ENCODE data around the gene RANBP17. TPM values are rescaled to one million over a fixed set of nuclear protein-coding genes. Genes with fewer than 3 reads are reported as not detected.

Gene RANBP17
- total RNA-seq, 1 experiment from 2014 or later, result 6.0 TPM

- ATAC-seq, result no peak
- intact Hi-C loops (cut with micrococcal nuclease), result no loop called here
- ChIA-PET CTCF (no interaction called here), POLR2A (ENCODE audit: unreplicated experiment) (no interaction called here)
- no peaks in the 10 kb centered on the region for H3K4me1 ChIP-seq (ENCODE audit: insufficient read depth, low read length)
- no peak overlapping the region for H2AFZ ChIP-seq (ENCODE audit: low read length)
- no peaks in the 10 kb centered on the region for H3K9me3 ChIP-seq (ENCODE audit: low read length)
- no peak overlapping the region for H3K9ac ChIP-seq (ENCODE audit: low read length)
- H3K4me3 ChIP-seq (ENCODE audit: low read length), result no peak overlapping the region
- H3K27me3 ChIP-seq (ENCODE audit: low read length), result no peaks in the 10 kb centered on the region
- no peak overlapping the region for H3K4me2 ChIP-seq (ENCODE audit: low read length)
- no peaks in the 10 kb centered on the region for H3K9me2 ChIP-seq (replicated peaks; ENCODE audit: low read length)
- no peaks in the 10 kb centered on the region for H3F3A ChIP-seq (ENCODE audit: low read length, unreplicated experiment)
- no peak overlapping the region for H3K27ac ChIP-seq (ENCODE audit: low read length)
- no peak for DNase-seq
- no peaks in the 10 kb centered on the region for H4K20me1 ChIP-seq (ENCODE audit: low read length)
- H3K79me2 ChIP-seq (ENCODE audit: low read length), result no peaks in the 10 kb centered on the region
- TF ChIP-seq EZH2phosphoT487 (IDR thresholded peaks at IDR 0.05; ENCODE audit: borderline replicate concordance, low read length) (no peak), CTCF (conservative IDR thresholded peaks at IDR 0.05; ENCODE audit: low read depth, low read length) (no peak), EZH2 (IDR thresholded peaks at IDR 0.05; ENCODE audit: low read length, unreplicated experiment) (no peak)
- no peaks in the 10 kb centered on the region for H3K36me3 ChIP-seq (ENCODE audit: low read depth, low read length)
- BruUV-seq (replicated peaks), result no TSS peak
Observed at GRCh38 chr5:171010816-171011215, 149.0 kb downstream of the RANBP17 start.

- Histone ChIP-seq H3K79me2 (ENCODE audit: low read length) (no peaks in the 10 kb centered on the region), H3K27me3 (ENCODE audit: low read length) (no peaks in the 10 kb centered on the region), H4K20me1 (ENCODE audit: low read length) (no peaks in the 10 kb centered on the region), H3K9me3 (ENCODE audit: low read length) (peaks cover 4% of the 10 kb centered on the region), H3K9me2 (replicated peaks; ENCODE audit: low read length) (no peaks in the 10 kb centered on the region), H3K4me2 (ENCODE audit: low read length) (no peak overlapping the region), H3K36me3 (ENCODE audit: low read depth, low read length) (no peaks in the 10 kb centered on the region), H3F3A (ENCODE audit: low read length, unreplicated experiment) (no peaks in the 10 kb centered on the region), H3K4me1 (ENCODE audit: insufficient read depth, low read length) (no peaks in the 10 kb centered on the region), H3K4me3 (ENCODE audit: low read length) (no peak overlapping the region), H2AFZ (ENCODE audit: low read length) (no peak overlapping the region), H3K9ac (ENCODE audit: low read length) (no peak overlapping the region), H3K27ac (ENCODE audit: low read length) (no peak overlapping the region)
- CTCF ChIA-PET, result no interaction called here
- ATAC-seq (no peak), DNase-seq (no peak)
- POLR2A ChIA-PET (ENCODE audit: unreplicated experiment), result no interaction called here
- TF ChIP-seq EZH2phosphoT487 (IDR thresholded peaks at IDR 0.05; ENCODE audit: borderline replicate concordance, low read length), result no peak
- no peak for TF ChIP-seq CTCF (conservative IDR thresholded peaks at IDR 0.05; ENCODE audit: low read depth, low read length)
- TF ChIP-seq EZH2 (IDR thresholded peaks at IDR 0.05; ENCODE audit: low read length, unreplicated experiment), result no peak
- intact Hi-C loops (cut with micrococcal nuclease), result no loop called here
- BruUV-seq (replicated peaks), result no TSS peak
Observed at GRCh38 chr5:171023508-171023907, 161.7 kb downstream of the RANBP17 start.

- Histone ChIP-seq H3K27ac (ENCODE audit: low read length) (no peak overlapping the region), H3K4me2 (ENCODE audit: low read length) (no peak overlapping the region), H3K4me3 (ENCODE audit: low read length) (no peak overlapping the region), H3F3A (ENCODE audit: low read length, unreplicated experiment) (no peaks in the 10 kb centered on the region), H3K4me1 (ENCODE audit: insufficient read depth, low read length) (no peaks in the 10 kb centered on the region), H3K9ac (ENCODE audit: low read length) (no peak overlapping the region), H3K36me3 (ENCODE audit: low read depth, low read length) (no peaks in the 10 kb centered on the region), H3K79me2 (ENCODE audit: low read length) (no peaks in the 10 kb centered on the region), H3K27me3 (ENCODE audit: low read length) (no peaks in the 10 kb centered on the region), H3K9me3 (ENCODE audit: low read length) (peaks cover 4% of the 10 kb centered on the region), H4K20me1 (ENCODE audit: low read length) (no peaks in the 10 kb centered on the region), H2AFZ (ENCODE audit: low read length) (no peak overlapping the region), H3K9me2 (replicated peaks; ENCODE audit: low read length) (no peaks in the 10 kb centered on the region)
- POLR2A ChIA-PET (ENCODE audit: unreplicated experiment), result no interaction called here
- ATAC-seq (no peak), DNase-seq (no peak)
- no peak for TF ChIP-seq CTCF (conservative IDR thresholded peaks at IDR 0.05; ENCODE audit: low read depth, low read length)
- TF ChIP-seq EZH2phosphoT487 (IDR thresholded peaks at IDR 0.05; ENCODE audit: borderline replicate concordance, low read length), result no peak
- intact Hi-C loops (cut with micrococcal nuclease), result no loop called here
- CTCF ChIA-PET, result no interaction called here
- BruUV-seq (replicated peaks), result no TSS peak
Observed at GRCh38 chr5:171024084-171024483, 162.3 kb downstream of the RANBP17 start.
